Upper lobe of left lung (tissue), 6 donors: ENCODE data around the gene IGFL4. TPM values are rescaled to one million over a fixed set of nuclear protein-coding genes. Genes with fewer than 3 reads are reported as not detected.
"Not testable (repeated sequence)": the region's sequence is repeated elsewhere in the genome, so short reads cannot be mapped to it uniquely, and the experiment has no call there.

Experiments used
- ATAC-seq, 2 donors: fragments of 200-7000 bp; cut with Tn5 transposase; one replicate each; pipeline ENCODE4 v1.9.1; 2022; ENCODE audit warnings: mild to moderate bottlenecking in 2 of 2, moderate library complexity in 2 of 2; ENCODE audit not compliant: low FRiP score in 2 of 2
- DNase-seq, 2 donors: peaks; one replicate each; pipeline ENCODE4 v3.0.0-alpha.2; 2019 to 2020
- H3K27ac ChIP-seq, 4 donors: fragments of 200-600 bp; sonication (generic); one replicate each; pipeline ENCODE4 v1.5.1; 2016 to 2019
- H3K27me3 ChIP-seq, 4 donors: fragments of 200-600 bp; sonication (generic); one replicate each; pipeline ENCODE4 v1.5.1; 2017 to 2019
- H3K36me3 ChIP-seq, 4 donors: fragments of 200-600 bp; sonication (generic); one replicate each; pipeline ENCODE4 v1.5.1; 2016 to 2019
- H3K4me1 ChIP-seq, 4 donors: fragments of 200-600 bp; sonication (generic); one replicate each; pipeline ENCODE4 v1.5.1; 2018 to 2019
- H3K4me3 ChIP-seq, 4 donors: fragments of 200-600 bp; sonication (generic); one replicate each; pipeline ENCODE4 v1.5.1; 2017 to 2019; ENCODE audit warnings: mild to moderate bottlenecking in 2 of 4, moderate library complexity in 1 of 4
- H3K9me3 ChIP-seq, 4 donors: fragments of 200-600 bp; sonication (generic); one replicate each; pipeline ENCODE4 v1.5.1; 2018 to 2019
- CTCF ChIP-seq, 6 experiments: fragments of 450-650 bp in 4 of 6; fragments of 200-600 bp in 2 of 6; sonication (generic) in 2 of 6; IDR thresholded peaks; one replicate each; pipeline ENCODE4 v1.5.1; 2016 to 2019; ENCODE audit warnings: antibody characterized with exemption in 6 of 6
- EP300 ChIP-seq, 4 donors: sonication (generic); formaldehyde crosslinking; IDR thresholded peaks; one replicate each; pipeline ENCODE4 v1.5.1; 2017; ENCODE audit warnings: antibody characterized with exemption in 4 of 4, control low read depth in 2 of 4
- POLR2A ChIP-seq, 4 donors: fragments of 450-650 bp; IDR thresholded peaks; one replicate each; pipeline ENCODE4 v1.5.1; 2016 to 2017; ENCODE audit warnings: antibody characterized with exemption in 4 of 4, mild to moderate bottlenecking in 2 of 4
- POLR2AphosphoS5 ChIP-seq, 2 donors: sonication (generic); formaldehyde crosslinking; IDR thresholded peaks; one replicate each; pipeline ENCODE4 v1.5.1; 2017; ENCODE audit warnings: antibody characterized with exemption in 2 of 2
- WGBS, 2 donors: methylation state at CpG; one replicate each; pipeline ENCODE4 v1.1.5; 2017 to 2018; 5-methylcytosine and 5-hydroxymethylcytosine counted together
- total RNA-seq, 6 donors: library from RNA; depleted of rRNA in 4 of 6; stranded (reverse); fragments of >200 nt in 4 of 6; gene quantifications; one replicate each; pipeline versions ENCODE4 v1.1.0 to v1.2.1, GENCODE V29; 2016 to 2021
- donor health status: DM: no; HTN: no; CAD: no; lungs with moderate emphysema.
- donor health status: DM: no; HTN: yes; CAD: no; lungs with severe emphysema.

IGFL4 gene
- total RNA-seq, 6 donors from 2014 or later = not detected

DNA sequence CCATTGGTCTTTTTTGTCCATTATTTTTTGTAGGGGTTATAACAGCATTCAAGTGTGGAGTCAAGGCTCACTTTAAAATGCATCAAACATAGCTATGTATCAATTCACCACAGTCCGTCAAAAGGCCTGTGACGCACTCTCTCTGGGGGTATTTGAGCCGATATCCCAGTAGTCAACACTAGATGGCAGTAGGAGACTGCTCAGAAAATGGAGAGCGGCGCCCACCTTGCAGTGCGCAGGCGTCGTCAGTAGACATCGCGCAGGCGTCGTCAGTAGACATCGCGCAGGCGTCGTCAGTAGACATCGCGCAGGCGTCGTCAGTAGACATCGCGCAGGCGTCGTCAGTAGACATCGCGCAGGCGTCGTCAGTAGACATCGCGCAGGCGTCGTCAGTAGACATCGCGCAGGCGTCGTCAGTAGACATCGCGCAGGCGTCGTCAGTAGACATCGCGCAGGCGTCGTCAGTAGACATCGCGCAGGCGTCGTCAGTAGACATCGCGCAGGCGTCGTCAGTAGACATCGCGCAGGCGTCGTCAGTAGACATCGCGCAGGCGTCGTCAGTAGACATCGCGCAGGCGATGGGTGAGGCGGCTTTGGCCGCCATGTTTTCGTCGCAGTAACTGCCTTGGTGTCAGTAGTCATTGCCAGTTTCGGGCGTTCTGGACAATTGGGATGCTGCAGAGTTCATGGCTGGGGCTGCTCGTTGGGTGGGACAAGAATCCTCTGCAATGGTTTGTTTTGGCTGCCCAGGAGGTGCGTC, 38.0 kb upstream of the IGFL4 start:
- TF ChIP-seq CTCF (IDR thresholded peaks at IDR 0.05) = peak in 4 of 6 experiments; percentile 28 to 52 (median 44)
- ATAC-seq (peak in 1 of 2 donors; percentile 61), DNase-seq (peak in 1 of 2 donors; percentile 47)
- WGBS, 2 donors = 27 to 28% methylated on average over 14 to 26 of the region's 71 CpGs
- Histone ChIP-seq H3K4me1 (peaks cover 6 to 10% (median 9%) of the 10 kb centered on the region in 4 donors), H3K27me3 (peaks cover 0 to 24% (median 5%) of the 10 kb centered on the region in 4 donors)
- not testable (repeated sequence) for H3K9me3 ChIP-seq, H3K4me3 ChIP-seq, H3K36me3 ChIP-seq, H3K27ac ChIP-seq

DNA sequence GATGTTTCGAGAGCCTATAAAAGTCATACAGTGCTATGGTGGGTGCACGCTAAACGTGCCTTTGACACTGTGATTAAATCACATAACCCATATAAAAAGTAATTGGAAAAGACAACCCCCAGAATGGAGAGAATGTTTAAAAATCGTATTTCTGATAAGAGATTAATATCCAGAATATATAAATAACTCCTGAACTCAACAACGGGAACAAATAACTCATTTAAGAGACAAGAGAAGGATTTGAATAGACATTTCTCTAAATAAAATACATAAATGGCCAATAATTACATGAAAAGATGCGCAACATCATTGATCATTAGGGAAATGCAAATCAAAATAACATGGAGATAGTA, 37.0 kb upstream of the IGFL4 start:
- ATAC-seq (no peak), DNase-seq (no peak)
- Histone ChIP-seq H3K27ac (no peak overlapping the region), H3K4me1 (peaks cover 6 to 10% (median 9%) of the 10 kb centered on the region in 4 donors), H3K9me3 (no peaks in the 10 kb centered on the region), H3K27me3 (peaks cover 0 to 24% (median 5%) of the 10 kb centered on the region in 4 donors), H3K4me3 (no peak overlapping the region), H3K36me3 (no peaks in the 10 kb centered on the region)
- WGBS, 2 donors = 21 to 28% methylated on average over 6 of the region's 6 CpGs
- TF ChIP-seq POLR2AphosphoS5 (IDR thresholded peaks at IDR 0.05) = no peak
- TF ChIP-seq CTCF (IDR thresholded peaks at IDR 0.05) = peak in 1 of 6 experiments; percentile 1
- TF ChIP-seq EP300 (IDR thresholded peaks at IDR 0.05) = no peak
- no peak for TF ChIP-seq POLR2A (IDR thresholded peaks at IDR 0.05)

GRCh38 chr19:46076951-46077814, 36.4 kb upstream of the IGFL4 start:
- Histone ChIP-seq H3K4me1 (peaks cover 6 to 10% (median 9%) of the 10 kb centered on the region in 4 donors), H3K27me3 (peaks cover 0 to 24% (median 5%) of the 10 kb centered on the region in 4 donors), H3K36me3 (no peaks in the 10 kb centered on the region), H3K9me3 (no peaks in the 10 kb centered on the region), H3K27ac (no peak overlapping the region), H3K4me3 (peak overlapping the region in 1 of 4 donors; percentile 23)
- peak in 1 of 2 donors; percentile 77 for DNase-seq
- WGBS, 2 donors = 2 to 8% methylated on average over 14 to 42 of the region's 50 CpGs
- ATAC-seq = peak; percentile 55 to 90
- TF ChIP-seq CTCF (IDR thresholded peaks at IDR 0.05) (peak; percentile 25 to 68 (median 54)), POLR2A (IDR thresholded peaks at IDR 0.05) (no peak), EP300 (IDR thresholded peaks at IDR 0.05) (no peak), POLR2AphosphoS5 (IDR thresholded peaks at IDR 0.05) (no peak)

DNA sequence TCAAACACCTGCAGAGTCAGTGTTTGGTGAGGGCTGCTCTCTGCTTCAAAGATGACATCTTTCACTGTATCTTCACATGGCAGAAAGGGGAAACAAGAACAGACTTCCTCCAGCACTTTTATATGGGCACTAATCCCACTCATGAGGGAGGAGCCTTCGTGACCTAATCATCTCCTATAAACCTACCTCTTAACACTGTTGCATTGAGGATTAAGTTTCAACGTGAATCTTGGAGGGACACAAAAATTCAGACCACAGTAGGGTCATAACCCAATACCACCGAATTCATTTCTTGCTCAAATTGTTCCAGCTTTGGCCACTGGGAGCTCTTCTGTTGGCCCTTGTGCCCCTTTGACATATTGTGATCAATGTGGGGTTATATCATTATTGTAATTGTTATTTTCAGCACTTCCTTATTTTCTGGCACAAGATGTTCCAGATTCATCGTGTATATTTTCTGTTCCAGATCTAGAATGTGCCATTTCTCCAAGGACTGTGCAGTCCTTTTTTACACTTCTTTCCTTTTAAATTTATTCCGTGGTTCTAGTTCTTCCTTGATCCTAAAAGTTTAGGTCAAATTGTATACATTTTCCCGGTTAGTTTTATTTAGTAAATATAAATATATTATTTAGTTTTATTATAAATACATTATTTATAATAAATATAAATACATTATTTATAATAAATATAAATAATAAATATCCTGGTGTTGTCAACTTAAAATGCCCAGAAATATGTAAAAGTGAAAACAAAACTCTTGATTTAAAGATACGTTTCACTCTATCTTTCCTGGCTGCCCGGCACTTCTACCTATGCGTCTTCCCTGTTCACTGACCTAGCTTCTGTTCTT, 35.5 kb upstream of the IGFL4 start:
- TF ChIP-seq POLR2A (IDR thresholded peaks at IDR 0.05) = no peak
- no peak for TF ChIP-seq POLR2AphosphoS5 (IDR thresholded peaks at IDR 0.05)
- no peak for TF ChIP-seq CTCF (IDR thresholded peaks at IDR 0.05)
- no peak for TF ChIP-seq EP300 (IDR thresholded peaks at IDR 0.05)
- 37 to 41% methylated on average over 9 of the region's 9 CpGs for WGBS, 2 donors
- H3K27me3 ChIP-seq = peaks cover 0 to 24% (median 5%) of the 10 kb centered on the region in 4 donors
- ATAC-seq = no peak
- no peak overlapping the region for H3K4me3 ChIP-seq
- DNase-seq = no peak
- no peaks in the 10 kb centered on the region for H3K9me3 ChIP-seq
- H3K36me3 ChIP-seq = no peaks in the 10 kb centered on the region
- H3K27ac ChIP-seq = no peak overlapping the region
- H3K4me1 ChIP-seq = peaks cover 6 to 10% (median 9%) of the 10 kb centered on the region in 4 donors
